ENCODE results near the gene DIAPH3.
A peak's percentile ranks its signal among the peaks of the same experiment; 100 is the strongest.

The DIAPH3 gene

GRCh38 chr13:60174113-60174512, 10.4 kb upstream of the DIAPH3 start:
- TF ChIP-seq TAF1 (IDR thresholded peaks at IDR 0.05; ENCODE audit: borderline replicate concordance, low read depth, low read length): no peak
- FAIRE-seq: no peak

DNA sequence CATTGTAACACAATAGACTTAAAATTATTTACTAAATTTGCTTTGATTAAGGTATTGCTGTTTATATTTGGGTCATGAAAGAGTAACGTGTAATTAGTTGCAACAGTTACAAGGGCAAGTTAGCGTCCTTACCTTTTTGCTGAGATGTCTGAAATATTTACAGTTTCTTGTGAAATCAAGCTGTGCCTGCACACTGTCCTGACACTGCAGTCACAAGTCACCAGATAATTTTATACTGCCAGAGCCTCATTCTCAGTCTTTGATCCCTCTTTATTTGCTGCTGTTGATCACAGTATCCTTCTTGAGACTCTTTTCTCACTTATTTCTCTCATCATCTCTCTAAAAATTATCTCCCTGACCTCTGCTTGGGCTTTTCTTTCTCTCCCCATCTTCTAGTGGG, 8.4 kb upstream of the DIAPH3 start:
- TF ChIP-seq POLR2AphosphoS5 (IDR thresholded peaks at IDR 0.05; ENCODE audit: low read depth, low read length) (no peak), POLR2A (IDR thresholded peaks at IDR 0.05; ENCODE audit: low read depth, low read length) (no peak), TAF1 (IDR thresholded peaks at IDR 0.05; ENCODE audit: borderline replicate concordance, low read depth, low read length) (no peak)
- DNase-seq (ENCODE audit: insufficient read length): no peak
- FAIRE-seq: no peak

More at GRCh38 chr13:60174113-60174512, 10.4 kb upstream of the DIAPH3 start:
- no peak for DNase-seq (ENCODE audit: insufficient read length)

- FAIRE-seq: no peak
- no peak for DNase-seq (ENCODE audit: insufficient read length)
- no peak for TF ChIP-seq POLR2AphosphoS5 (IDR thresholded peaks at IDR 0.05; ENCODE audit: low read depth, low read length)
- no peak for TF ChIP-seq TAF1 (IDR thresholded peaks at IDR 0.05; ENCODE audit: borderline replicate concordance, low read depth, low read length)
- no peak for TF ChIP-seq POLR2A (IDR thresholded peaks at IDR 0.05; ENCODE audit: low read depth, low read length)
Observed at GRCh38 chr13:60170414-60170813, 6.7 kb upstream of the DIAPH3 start.

DNA sequence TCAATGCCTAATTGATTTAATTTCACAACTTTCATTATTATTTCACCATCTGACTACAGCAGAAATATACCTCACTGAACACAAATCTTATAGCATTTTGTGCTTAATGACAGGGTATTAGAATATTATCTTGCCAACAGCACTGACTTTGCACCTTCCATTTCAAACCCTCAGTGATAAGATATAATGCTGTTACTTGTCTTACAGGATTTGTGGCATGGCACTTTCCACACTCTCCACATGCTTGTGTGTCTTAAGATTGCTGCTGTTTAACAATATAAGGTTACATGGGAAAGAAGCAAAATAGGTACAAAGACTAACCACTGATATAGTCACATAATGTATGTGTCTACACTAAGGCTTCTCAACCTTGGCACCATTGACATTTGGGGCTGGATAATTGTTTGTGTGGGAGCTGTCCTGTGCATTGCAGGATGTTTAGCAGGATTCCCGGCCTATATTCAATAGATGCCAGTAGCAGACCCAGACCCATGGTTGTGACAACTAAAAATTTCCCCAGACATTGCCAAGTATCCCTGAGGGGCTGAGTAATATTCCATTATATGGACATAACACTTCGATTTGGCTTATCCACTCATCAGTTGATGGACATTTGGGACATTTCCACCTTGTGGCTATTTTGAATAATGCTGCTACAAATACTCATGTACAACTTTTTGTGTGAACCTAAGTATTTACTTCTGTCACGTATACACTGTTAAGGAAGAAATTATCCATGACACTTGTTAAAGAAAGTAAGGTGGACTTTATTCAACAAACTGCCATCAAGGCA, 5.7 kb upstream of the DIAPH3 start:
- DNase-seq (ENCODE audit: insufficient read length): no peak
- TF ChIP-seq POLR2AphosphoS5 (IDR thresholded peaks at IDR 0.05; ENCODE audit: low read depth, low read length): no peak
- no peak for TF ChIP-seq POLR2A (IDR thresholded peaks at IDR 0.05; ENCODE audit: low read depth, low read length)
- no peak for TF ChIP-seq TAF1 (IDR thresholded peaks at IDR 0.05; ENCODE audit: borderline replicate concordance, low read depth, low read length)
- FAIRE-seq: peak; percentile 14

DNA sequence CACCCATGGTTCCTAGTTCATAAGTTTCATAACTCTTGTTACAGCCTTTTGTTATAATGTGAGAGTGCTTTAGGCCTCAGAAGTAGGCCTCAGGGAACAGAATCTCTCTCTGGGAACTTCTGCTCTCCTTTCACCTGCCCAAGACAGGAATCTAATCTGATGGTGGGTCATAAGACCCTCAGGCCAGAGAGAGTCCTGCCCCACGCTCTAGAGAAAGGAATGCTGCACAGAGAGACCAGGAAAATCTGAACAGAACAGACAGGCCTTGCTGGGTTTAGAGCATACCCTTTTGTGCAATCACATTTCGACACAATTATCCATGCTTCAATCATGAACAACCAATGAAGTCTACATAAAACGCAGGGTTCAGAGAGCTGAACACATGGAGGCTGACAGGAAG, 3.4 kb upstream of the DIAPH3 start:
- TF ChIP-seq POLR2AphosphoS5 (IDR thresholded peaks at IDR 0.05; ENCODE audit: low read depth, low read length): no peak
- TF ChIP-seq POLR2A (IDR thresholded peaks at IDR 0.05; ENCODE audit: low read depth, low read length): no peak
- TF ChIP-seq TAF1 (IDR thresholded peaks at IDR 0.05; ENCODE audit: borderline replicate concordance, low read depth, low read length): no peak
- DNase-seq (ENCODE audit: insufficient read length) (no peak), FAIRE-seq (no peak)

DNA sequence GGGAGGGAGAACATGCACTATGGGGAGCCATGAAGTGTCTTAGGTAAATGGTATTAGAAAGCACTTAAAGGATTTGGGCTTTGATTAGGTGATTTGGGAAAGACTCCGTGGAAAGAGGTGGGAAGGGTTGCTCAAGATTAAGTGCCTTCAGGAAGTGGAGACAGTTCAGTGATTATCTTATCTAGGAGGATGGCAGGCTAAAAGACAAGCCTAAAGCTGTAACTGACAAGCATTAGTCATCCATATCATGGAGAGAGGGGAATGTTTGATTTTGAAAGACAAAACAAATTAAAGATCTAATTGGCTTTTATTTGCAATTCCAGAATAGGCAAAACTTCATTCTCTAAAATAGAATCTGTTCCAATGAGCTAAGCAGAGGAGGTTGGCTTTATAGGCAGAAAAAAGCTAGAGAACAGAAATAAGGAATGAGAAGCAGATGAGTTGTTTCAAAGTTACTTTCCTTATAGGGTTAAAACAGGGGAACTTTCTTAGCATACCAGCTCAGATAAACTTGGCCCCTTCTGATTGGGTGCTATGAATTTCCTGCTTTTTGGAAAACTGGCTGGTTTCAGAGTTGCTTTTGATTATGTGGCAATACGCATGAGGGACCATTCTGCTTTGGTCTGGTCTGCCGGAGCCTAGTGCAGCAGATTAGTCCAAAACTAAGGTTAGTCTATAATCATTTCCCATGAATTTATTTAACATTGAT, 1.8 kb upstream of the DIAPH3 start:
- FAIRE-seq (no peak), DNase-seq (ENCODE audit: insufficient read length) (no peak)
- TF ChIP-seq TAF1 (IDR thresholded peaks at IDR 0.05; ENCODE audit: borderline replicate concordance, low read depth, low read length): no peak
- no peak for TF ChIP-seq POLR2AphosphoS5 (IDR thresholded peaks at IDR 0.05; ENCODE audit: low read depth, low read length)
- TF ChIP-seq POLR2A (IDR thresholded peaks at IDR 0.05; ENCODE audit: low read depth, low read length): no peak

- DNase-seq (ENCODE audit: insufficient read length) (no peak), FAIRE-seq (peak; percentile 30)
- TF ChIP-seq TAF1 (IDR thresholded peaks at IDR 0.05; ENCODE audit: borderline replicate concordance, low read depth, low read length) (no peak), POLR2AphosphoS5 (IDR thresholded peaks at IDR 0.05; ENCODE audit: low read depth, low read length) (no peak), POLR2A (IDR thresholded peaks at IDR 0.05; ENCODE audit: low read depth, low read length) (no peak)
Observed at GRCh38 chr13:60164234-60164889, 634 bp upstream of the DIAPH3 start.

GRCh38 chr13:60162096-60162495, 1.6 kb downstream of the DIAPH3 start:
- no peak for FAIRE-seq
- no peak for TF ChIP-seq POLR2A (IDR thresholded peaks at IDR 0.05; ENCODE audit: low read depth, low read length)
- TF ChIP-seq TAF1 (IDR thresholded peaks at IDR 0.05; ENCODE audit: borderline replicate concordance, low read depth, low read length): no peak
- TF ChIP-seq POLR2AphosphoS5 (IDR thresholded peaks at IDR 0.05; ENCODE audit: low read depth, low read length): no peak
- DNase-seq (ENCODE audit: insufficient read length): no peak

- TF ChIP-seq POLR2AphosphoS5 (IDR thresholded peaks at IDR 0.05; ENCODE audit: low read depth, low read length): no peak
- no peak for TF ChIP-seq TAF1 (IDR thresholded peaks at IDR 0.05; ENCODE audit: borderline replicate concordance, low read depth, low read length)
- TF ChIP-seq POLR2A (IDR thresholded peaks at IDR 0.05; ENCODE audit: low read depth, low read length): no peak
- DNase-seq (ENCODE audit: insufficient read length) (no peak), FAIRE-seq (no peak)
Observed at GRCh38 chr13:60158321-60158801, 5.4 kb downstream of the DIAPH3 start.

DNA sequence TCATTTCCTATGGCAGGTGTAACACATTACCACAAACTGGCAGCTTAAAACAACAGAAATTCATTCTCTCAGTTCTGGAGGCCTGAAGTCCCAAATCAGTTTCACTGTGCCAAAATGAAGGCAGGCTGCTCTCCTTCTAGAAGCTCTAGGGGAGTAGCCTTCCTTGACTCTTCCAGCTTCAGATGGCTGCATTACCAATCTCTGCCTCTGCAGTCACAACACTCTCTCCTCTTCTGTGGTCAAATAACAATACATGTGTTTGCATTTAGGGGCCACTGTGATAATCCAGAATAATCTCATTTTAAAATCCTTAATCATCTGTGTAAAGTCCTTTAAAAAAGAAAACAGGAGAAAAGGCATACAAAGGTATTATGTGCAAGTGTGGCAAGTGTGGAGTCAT, 7.8 kb downstream of the DIAPH3 start:
- FAIRE-seq: peak; percentile 33

GRCh38 chr13:60152904-60153303, 10.8 kb downstream of the DIAPH3 start:
- FAIRE-seq (no peak), DNase-seq (ENCODE audit: insufficient read length) (no peak)
- no peak for TF ChIP-seq TAF1 (IDR thresholded peaks at IDR 0.05; ENCODE audit: borderline replicate concordance, low read depth, low read length)
- no peak for TF ChIP-seq POLR2AphosphoS5 (IDR thresholded peaks at IDR 0.05; ENCODE audit: low read depth, low read length)
- TF ChIP-seq POLR2A (IDR thresholded peaks at IDR 0.05; ENCODE audit: low read depth, low read length): no peak

More for the DNA sequence above, 7.8 kb downstream of the DIAPH3 start:
- DNase-seq (ENCODE audit: insufficient read length): no peak
- TF ChIP-seq POLR2A (IDR thresholded peaks at IDR 0.05; ENCODE audit: low read depth, low read length): no peak
- no peak for TF ChIP-seq POLR2AphosphoS5 (IDR thresholded peaks at IDR 0.05; ENCODE audit: low read depth, low read length)
- TF ChIP-seq TAF1 (IDR thresholded peaks at IDR 0.05; ENCODE audit: borderline replicate concordance, low read depth, low read length): no peak

All from GM12892 (cell line).